Skeletal muscle satellite cell (primary cell): ENCODE measurements around the gene IPO11.

ENCODE experiments used
- H3K27me3 ChIP-seq: 2 replicates; pipeline ENCODE4 v1.7.0; 2013; ENCODE audit warnings: low read length; ENCODE audit not compliant: control insufficient read depth, insufficient read depth
- H3K36me3 ChIP-seq: 2 replicates; pipeline ENCODE4 v1.7.0; 2013; ENCODE audit warnings: mild to moderate bottlenecking, control low read depth, low read length; ENCODE audit not compliant: insufficient read depth
- H3K4me1 ChIP-seq: 2 replicates; pipeline ENCODE4 v1.7.0; 2013; ENCODE audit warnings: low read length; ENCODE audit not compliant: control insufficient read depth, insufficient read depth
- H3K4me2 ChIP-seq: 2 replicates; pipeline ENCODE4 v1.7.0; 2013; ENCODE audit warnings: mild to moderate bottlenecking, low read length
- H3K4me3 ChIP-seq: 2 replicates; pipeline ENCODE4 v1.7.0; 2013; ENCODE audit warnings: low read length
- H3K9ac ChIP-seq: 2 replicates; pipeline ENCODE4 v1.7.0; 2013; ENCODE audit warnings: mild to moderate bottlenecking, low read depth, low read length, moderate library complexity
- H3K9me3 ChIP-seq: replicated peaks from 2 replicates; pipeline ENCODE4 v1.7.0; 2013; ENCODE audit warnings: mild to moderate bottlenecking, control low read depth, low read length

IPO11 gene

DNA sequence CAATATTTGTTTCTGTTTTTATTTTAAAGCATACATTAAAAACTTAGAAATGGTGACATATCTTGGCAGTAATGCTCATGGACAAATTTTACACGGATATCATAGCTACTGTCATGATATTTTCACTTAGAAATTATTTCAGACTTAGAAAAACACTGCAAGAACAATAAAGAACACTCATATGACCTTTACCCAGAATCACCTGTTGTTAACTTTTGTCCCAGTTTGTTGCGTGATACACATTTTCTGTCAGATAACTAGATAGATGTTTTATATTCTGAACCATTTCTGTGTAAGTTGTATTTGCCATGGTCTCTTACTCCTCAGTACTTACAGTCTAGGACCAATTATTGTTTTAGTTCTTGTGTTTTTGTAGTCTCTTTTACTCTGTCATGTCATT is 162.5 kb downstream of the IPO11 start:
- Histone ChIP-seq H3K4me1 (no peaks in the 10 kb centered on the region), H3K9ac (no peak overlapping the region), H3K4me2 (no peak overlapping the region), H3K4me3 (no peak overlapping the region), H3K27me3 (no peaks in the 10 kb centered on the region), H3K9me3 (no peaks in the 10 kb centered on the region), H3K36me3 (no peaks in the 10 kb centered on the region)

DNA sequence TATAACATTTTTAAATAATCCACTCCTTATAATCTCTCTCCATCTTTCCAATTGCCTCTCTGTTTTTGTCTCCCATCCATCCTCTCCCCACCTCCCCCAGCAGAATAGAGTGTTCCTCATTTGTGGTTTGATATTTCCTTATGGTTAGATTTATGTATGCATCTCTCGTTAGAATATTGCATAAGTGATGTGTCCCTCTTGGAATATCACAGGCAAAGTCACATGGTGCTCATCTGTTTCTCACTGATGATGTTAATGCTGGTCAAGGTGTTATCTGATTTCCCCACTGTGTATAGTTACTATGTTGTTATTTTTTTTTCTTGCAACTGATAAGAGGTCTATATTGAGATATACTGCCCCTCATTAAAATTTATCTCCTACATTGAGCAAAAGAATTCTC is 162.9 kb downstream of the IPO11 start:
- no peaks in the 10 kb centered on the region for H3K27me3 ChIP-seq
- H3K4me1 ChIP-seq, result no peaks in the 10 kb centered on the region
- no peak overlapping the region for H3K9ac ChIP-seq
- no peaks in the 10 kb centered on the region for H3K9me3 ChIP-seq
- no peak overlapping the region for H3K4me2 ChIP-seq
- H3K36me3 ChIP-seq, result no peaks in the 10 kb centered on the region
- no peak overlapping the region for H3K4me3 ChIP-seq

DNA sequence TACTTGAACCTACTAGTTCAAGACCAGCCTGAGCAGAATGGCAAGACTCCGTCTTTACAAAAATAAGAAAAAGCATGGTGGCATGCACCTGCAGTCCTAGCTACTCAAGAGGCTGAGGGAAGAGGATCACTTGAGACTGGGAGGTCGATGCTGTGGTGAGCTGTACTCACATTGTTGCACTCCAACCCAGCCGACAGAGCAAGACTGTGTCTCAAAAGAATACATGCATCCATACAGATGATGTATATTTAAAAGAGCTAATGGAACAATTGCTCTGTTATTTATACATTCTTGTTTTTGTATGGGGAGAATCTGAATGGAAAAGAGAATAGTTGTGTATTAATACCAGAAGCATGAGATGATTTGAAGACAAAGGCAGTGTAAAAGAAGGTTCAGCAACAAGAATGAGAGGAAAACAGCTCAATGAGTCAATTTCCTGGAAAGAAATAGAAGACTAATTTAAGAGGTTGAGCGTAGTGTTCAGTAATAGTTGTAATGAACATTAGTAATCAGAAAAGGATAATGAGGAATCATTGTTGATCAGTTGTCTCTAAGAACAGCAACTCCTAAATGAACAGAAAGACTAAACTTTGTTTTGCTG is 164.1 kb downstream of the IPO11 start:
- Histone ChIP-seq H3K36me3 (no peaks in the 10 kb centered on the region), H3K27me3 (no peaks in the 10 kb centered on the region), H3K4me2 (no peak overlapping the region), H3K4me3 (no peak overlapping the region), H3K9me3 (no peaks in the 10 kb centered on the region), H3K9ac (no peak overlapping the region), H3K4me1 (no peaks in the 10 kb centered on the region)

DNA sequence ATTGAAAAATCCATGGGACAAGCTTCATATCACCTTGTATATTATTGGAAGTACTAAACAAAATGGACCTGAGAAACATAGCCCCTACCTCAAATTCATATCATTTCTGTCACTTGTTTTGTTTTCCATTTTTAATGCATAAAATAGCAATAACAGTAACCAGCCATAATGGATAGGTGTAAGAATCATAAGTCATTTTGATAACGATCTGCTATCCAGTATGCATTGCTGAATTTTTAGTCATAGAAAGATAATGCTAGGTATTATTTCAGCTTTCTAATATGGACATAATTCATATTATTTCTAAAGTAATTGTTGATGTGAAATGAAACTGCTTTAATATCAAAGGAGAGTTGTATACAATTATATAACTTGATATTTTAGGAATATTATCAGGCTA is 164.9 kb downstream of the IPO11 start:
- no peak overlapping the region for H3K9ac ChIP-seq

DNA sequence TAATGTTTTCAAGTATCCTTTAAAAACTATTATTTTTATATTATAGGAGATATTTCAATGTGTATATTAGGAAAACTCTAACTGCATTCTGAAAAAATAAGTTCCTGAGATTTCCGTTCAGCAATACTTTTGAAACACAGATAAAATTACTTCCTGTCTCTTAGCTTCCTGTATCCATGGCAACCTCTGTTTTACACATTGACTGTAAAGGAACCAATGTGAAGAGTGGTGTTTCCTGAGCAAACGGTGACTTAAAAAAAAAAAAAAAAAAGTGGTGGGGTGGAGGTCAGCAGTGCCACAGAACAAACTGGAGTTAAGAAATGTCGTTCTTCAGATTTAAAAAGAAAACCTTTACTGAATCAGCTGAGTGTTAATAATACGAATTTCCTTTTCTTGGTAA is 166.0 kb downstream of the IPO11 start, which contains the start of gene LRRC70:
TSS of gene LRRC70 (plus strand) at position 280 of the 400 bp plus-strand sequence. CDS start 620 bp downstream, outside the sequence.
- Histone ChIP-seq H3K4me2 (no peak within 1 kb of the TSS), H3K9me3 (no peaks in the 10 kb centered on the region), H3K36me3 (no peaks in the 10 kb centered on the region), H3K4me1 (no peaks in the 10 kb centered on the region), H3K27me3 (no peaks in the 10 kb centered on the region), H3K9ac (no peak within 1 kb of the TSS), H3K4me3 (no peak within 1 kb of the TSS)

More for the DNA sequence above, 164.9 kb downstream of the IPO11 start:
- H3K27me3 ChIP-seq, result no peaks in the 10 kb centered on the region
- H3K4me2 ChIP-seq, result no peak overlapping the region
- no peaks in the 10 kb centered on the region for H3K36me3 ChIP-seq
- H3K4me3 ChIP-seq, result no peak overlapping the region
- H3K9me3 ChIP-seq, result no peaks in the 10 kb centered on the region
- H3K4me1 ChIP-seq, result no peaks in the 10 kb centered on the region

DNA sequence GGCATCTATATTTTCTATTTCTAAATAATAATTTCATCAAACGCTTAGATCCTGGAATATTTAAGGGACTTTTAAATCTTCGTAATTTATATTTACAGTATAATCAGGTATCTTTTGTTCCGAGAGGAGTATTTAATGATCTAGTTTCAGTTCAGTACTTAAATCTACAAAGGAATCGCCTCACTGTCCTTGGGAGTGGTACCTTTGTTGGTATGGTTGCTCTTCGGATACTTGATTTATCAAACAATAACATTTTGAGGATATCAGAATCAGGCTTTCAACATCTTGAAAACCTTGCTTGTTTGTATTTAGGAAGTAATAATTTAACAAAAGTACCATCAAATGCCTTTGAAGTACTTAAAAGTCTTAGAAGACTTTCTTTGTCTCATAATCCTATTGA is 167.2 kb downstream of the IPO11 start:
- no peaks in the 10 kb centered on the region for H3K27me3 ChIP-seq
- H3K9ac ChIP-seq, result no peak overlapping the region
- H3K4me2 ChIP-seq, result no peak overlapping the region
- H3K9me3 ChIP-seq, result no peaks in the 10 kb centered on the region
- H3K4me1 ChIP-seq, result no peaks in the 10 kb centered on the region
- H3K4me3 ChIP-seq, result no peak overlapping the region
- H3K36me3 ChIP-seq, result no peaks in the 10 kb centered on the region

DNA sequence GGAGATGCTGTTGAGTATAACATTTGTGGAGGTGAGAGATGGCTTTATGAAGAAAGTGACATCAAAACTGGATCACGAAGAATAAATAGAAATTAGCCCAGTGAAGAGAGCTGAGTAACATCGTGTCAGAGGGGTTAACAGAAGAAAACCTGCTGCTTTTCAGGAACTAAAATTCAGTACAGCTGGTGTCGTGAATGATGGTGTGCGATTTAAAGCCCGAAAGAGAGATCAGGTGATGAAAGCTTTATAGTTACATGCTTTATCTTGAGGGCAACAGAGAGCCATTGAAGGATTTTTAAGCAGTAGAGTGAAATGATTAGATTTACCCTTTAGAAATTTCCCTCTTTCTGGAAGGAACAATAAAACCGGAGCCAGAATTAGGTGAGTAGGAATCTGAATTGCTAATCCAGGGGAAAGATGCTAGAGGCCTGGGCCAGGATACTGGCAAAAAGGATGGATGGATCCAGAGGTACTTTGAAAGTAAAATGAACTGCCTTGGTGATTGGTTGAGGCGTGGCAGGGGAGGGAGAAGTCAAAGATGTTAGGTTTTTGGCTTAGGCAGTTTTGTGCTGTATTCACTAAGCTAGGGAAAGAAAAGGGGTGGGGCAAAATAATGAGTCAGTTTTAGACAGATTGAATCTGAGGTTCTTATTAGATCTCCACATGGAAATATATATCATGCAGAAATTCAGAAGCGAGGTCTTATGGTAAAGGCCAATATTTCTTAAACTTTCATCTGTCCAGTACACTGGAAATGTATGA is 169.5 kb downstream of the IPO11 start:
- no peaks in the 10 kb centered on the region for H3K27me3 ChIP-seq
- H3K4me2 ChIP-seq, result no peak overlapping the region
- H3K9me3 ChIP-seq, result no peaks in the 10 kb centered on the region
- no peak overlapping the region for H3K4me3 ChIP-seq
- H3K36me3 ChIP-seq, result no peaks in the 10 kb centered on the region
- no peak overlapping the region for H3K9ac ChIP-seq
- H3K4me1 ChIP-seq, result no peaks in the 10 kb centered on the region

DNA sequence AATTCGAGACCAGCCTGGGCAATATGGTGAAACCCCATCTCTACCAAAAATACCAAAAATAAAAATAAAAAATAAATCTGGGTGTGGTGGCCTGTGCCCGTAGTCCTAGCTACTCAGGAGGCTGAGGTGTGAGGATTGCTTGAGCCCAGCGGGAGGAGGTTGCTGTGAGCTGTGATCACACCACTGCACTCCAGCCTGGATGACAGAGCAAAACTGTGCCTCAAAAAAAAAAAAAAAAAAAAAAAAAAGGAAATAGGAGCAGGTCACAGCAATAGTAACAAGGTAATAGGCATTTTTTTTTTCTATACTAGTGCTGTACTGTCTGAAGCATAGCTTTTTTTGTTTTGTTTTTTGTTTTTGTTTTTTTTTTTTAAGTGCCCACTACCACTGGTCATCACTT is 171.8 kb downstream of the IPO11 start:
- Histone ChIP-seq H3K27me3 (no peaks in the 10 kb centered on the region), H3K4me1 (no peaks in the 10 kb centered on the region), H3K9ac (no peak overlapping the region)

DNA sequence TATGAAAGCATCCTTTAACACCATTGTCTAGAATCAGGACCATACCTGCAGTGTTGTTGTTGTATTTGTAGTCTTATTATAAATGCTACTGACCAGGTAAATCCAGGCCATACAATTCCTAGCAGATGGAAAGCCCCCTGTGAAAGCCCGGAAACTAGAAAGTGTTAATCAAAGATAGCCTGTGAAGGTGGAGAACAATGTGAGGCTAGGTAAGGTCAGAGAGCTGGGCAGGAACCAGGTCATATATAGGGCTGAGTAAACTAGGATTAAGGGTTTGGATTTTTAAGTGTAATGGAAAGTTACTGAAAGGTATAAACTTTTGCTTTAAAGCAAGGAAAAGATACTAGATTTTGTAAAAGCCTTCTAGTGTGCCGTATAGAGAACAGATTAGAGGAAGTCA is 172.7 kb downstream of the IPO11 start:
- Histone ChIP-seq H3K9ac (no peak overlapping the region), H3K27me3 (no peaks in the 10 kb centered on the region), H3K36me3 (no peaks in the 10 kb centered on the region), H3K4me2 (no peak overlapping the region), H3K4me3 (no peak overlapping the region), H3K9me3 (no peaks in the 10 kb centered on the region), H3K4me1 (no peaks in the 10 kb centered on the region)

More for the DNA sequence above, 171.8 kb downstream of the IPO11 start:
- Histone ChIP-seq H3K4me3 (no peak overlapping the region), H3K4me2 (no peak overlapping the region), H3K9me3 (no peaks in the 10 kb centered on the region), H3K36me3 (no peaks in the 10 kb centered on the region)

DNA sequence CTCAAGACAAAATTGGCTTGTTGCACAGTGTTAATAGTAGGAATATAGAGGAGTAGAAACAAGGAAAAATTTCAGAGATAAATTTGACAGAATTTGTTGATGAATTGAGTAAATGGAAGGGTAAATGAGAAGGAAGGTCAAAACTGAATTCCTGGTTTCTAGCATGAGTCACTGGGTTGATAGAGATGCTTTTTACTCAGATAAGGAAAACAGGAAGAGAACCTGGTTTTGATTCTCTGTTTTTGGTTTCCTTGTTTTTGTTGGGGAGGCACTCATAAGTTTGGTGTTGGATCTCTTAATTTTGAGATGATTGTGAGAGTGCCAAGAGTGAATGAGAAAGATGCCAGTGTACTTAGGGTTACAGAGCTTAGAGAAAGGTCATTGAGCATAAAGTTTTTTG is 173.2 kb downstream of the IPO11 start:
- Histone ChIP-seq H3K4me3 (no peak overlapping the region), H3K9me3 (no peaks in the 10 kb centered on the region), H3K9ac (no peak overlapping the region), H3K4me2 (no peak overlapping the region), H3K4me1 (no peaks in the 10 kb centered on the region), H3K36me3 (no peaks in the 10 kb centered on the region), H3K27me3 (no peaks in the 10 kb centered on the region)

DNA sequence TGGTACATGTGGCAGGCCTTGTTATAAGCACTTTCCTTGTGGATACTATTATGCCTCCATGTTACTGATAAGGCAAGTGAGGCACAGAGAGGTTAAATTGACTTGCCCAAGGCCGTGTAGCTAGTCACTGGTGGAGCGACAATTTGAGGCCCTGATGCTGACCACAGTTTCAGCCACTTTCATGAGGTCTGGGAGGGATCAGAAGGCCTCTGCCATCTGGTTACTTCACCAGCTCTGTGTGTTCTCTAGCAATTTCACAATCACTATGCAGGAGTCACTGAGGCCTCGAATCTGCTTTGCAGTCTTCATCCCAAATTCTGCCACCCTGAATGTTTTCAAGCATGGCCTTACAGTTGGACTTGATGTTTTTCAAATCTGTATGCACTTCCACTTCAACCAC is 175.2 kb downstream of the IPO11 start:
- Histone ChIP-seq H3K9me3 (no peaks in the 10 kb centered on the region), H3K27me3 (no peaks in the 10 kb centered on the region), H3K4me1 (no peaks in the 10 kb centered on the region), H3K4me3 (no peak overlapping the region), H3K9ac (no peak overlapping the region), H3K4me2 (no peak overlapping the region), H3K36me3 (no peaks in the 10 kb centered on the region)

DNA sequence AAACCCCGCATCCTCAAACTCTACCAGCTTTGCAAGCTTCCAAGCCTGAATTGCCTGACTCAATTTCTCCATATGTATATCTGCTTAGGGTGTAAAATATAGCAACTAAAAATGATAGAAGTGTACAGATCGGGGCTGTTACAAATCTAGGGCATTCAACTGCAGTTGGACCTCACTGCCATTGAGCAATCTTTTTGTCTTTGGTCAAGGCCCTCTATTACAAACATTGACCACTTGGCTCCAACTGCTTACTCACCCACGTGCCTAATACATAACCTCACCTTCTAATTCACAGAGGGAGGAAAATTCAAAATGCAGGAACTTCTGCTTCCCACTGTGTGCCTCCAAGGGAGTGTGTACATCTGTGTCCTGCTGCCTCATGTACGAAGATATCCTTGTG is 176.1 kb downstream of the IPO11 start:
- Histone ChIP-seq H3K9ac (no peak overlapping the region), H3K4me1 (peaks cover 6% of the 10 kb centered on the region), H3K4me3 (no peak overlapping the region), H3K36me3 (no peaks in the 10 kb centered on the region), H3K27me3 (no peaks in the 10 kb centered on the region), H3K9me3 (no peaks in the 10 kb centered on the region), H3K4me2 (no peak overlapping the region)
